ENCODE results near the gene SEC23A.
"Not testable (repeated sequence)": the region's sequence is repeated elsewhere in the genome, so short reads cannot be mapped to it uniquely, and the experiment has no call there.

The SEC23A gene

GRCh38 chr14:39090548-39091111 lies 12.4 kb downstream of the SEC23A start:
- DNase-seq: no peak

DNA sequence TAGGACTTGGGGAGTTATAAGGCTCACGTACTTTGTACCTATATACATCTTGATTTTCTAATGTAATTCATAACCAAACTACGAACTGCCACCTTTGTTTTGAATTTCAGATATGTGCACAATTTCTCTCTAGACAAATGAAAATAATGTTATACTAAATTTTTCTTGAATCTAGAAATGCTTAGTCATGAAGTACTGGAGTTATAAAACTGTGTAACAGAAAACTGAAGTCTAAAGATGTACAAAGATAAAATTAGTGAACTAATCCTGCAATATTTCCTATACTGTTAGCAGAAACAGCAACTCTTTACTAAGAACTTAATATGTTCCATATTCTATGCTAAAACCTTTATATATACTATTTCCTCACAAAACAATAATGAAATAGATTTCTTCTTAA lies 15.5 kb downstream of the SEC23A start:
- DNase-seq: no peak

DNA sequence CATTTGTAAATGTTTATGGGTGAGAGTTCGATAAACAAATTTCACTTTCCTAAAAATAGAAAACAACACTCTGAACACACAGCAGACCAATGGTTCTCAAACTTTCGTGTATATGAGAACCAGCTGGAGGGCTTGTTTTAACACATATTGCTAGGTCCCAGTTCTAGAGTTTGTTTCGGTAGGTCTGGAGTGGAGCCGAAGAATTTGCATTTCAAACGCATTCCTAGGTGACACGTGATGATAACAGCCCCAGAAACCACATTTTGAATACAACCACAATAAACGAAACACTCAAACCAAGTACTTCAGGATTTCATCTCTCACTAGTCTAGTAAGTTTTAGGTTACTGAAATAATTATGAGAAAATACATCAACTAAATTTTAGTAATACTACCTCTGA lies 17.1 kb downstream of the SEC23A start:
- DNase-seq: no peak

- DNase-seq: no peak
Measured at GRCh38 chr14:39083127-39083526, 19.9 kb downstream of the SEC23A start.

DNA sequence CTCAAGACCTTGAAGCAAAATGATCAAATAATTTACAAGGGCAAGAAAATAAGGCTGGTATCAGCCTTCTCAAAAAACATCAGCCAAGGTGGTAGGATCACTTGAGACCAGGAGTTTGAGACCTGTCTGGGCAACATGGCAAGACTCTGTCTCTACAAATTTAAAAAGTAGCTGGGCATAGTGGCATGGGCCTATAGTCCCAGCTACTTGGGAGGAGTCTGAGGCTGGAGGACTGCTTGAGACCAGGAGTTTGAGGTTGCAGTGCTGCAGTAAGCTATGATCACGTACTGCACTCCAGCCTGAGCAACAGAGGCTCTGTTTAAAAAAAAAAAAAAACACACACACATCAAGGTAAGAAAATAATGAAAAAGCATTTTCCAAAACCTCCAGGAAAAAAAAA lies 22.1 kb downstream of the SEC23A start:
- DNase-seq: no peak

DNA sequence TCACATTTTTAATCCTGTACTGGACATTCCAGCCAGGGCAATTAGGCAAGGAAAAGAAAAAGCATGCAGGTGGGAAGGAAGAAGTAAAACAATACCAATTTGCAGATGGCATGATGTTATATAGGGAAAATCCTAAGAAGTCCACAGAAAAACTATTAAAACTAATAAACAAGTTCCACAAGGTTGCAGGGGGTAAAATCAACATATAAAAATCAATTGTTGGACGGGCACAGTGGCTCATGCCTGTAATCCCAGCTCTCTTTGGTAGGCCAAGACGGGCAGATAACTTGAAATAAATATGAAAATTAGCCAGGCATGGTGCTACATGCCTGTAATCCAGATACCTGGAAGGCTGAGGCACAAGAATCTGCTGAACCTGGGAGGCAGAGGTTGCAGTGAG lies 31.9 kb downstream of the SEC23A start:
- DNase-seq: no peak

GRCh38 chr14:39069923-39070322 lies 33.1 kb downstream of the SEC23A start:
- DNase-seq: no peak

DNA sequence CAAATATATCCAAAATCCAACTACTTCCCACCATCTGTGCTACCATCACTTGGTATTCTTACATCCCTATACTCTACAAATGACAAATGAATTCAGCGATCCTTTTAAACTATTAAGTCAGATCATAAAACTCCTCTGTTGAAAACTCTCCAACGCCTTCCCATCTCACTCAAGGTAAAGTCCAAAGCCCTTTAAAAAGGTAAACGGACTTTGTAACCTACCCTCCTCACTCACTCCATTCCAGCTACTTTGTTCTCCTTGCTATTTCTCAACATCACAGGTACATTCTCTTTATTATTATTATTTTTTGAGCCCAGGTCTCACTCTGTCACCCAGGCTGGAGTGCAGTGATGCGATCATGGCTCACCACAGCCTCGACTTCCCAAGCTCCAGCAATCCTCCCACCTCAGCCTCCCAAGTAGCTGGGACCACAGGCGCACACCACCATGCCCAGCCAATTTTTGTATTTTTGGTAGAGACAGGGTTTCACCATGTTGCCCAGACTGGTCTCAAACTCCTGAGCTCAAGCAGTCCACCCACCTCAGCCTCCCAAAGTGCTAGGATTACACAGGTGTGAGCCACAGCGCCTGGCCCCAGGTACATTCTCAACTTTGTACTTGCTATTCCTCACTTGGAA lies 33.7 kb downstream of the SEC23A start:
- not testable (repeated sequence) for DNase-seq

DNA sequence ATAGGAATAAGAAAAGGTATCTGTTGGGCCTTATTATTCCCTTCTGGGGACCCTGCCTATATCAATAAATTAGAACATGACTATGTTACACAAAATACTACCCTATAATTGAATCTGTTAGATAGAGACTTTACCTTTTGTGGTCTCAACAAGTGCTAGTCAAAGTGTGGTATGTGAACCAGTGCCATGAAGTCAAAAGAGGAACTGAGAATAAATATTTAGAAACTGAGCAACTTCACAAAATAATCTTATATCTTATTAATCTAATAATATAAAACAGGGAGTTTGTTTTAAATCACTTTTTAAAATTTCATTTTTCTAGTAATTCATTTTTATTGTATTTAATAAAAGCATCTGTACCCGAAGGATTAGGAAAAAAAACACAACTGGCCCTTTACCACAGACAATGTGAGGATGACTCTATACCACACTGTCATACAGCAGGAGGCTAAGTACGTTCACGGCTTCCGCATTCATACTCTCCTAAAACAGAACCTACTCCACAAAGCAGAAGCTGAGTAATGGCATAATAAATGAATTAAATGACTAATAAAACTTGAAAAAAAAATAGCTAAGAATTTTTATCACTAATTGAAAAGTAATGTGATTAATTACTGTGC lies 42.1 kb downstream of the SEC23A start:
- no peak for DNase-seq

GRCh38 chr14:39055786-39056474 lies 47.1 kb downstream of the SEC23A start:
- DNase-seq: no peak

GRCh38 chr14:39052869-39053454 lies 50.1 kb downstream of the SEC23A start:
- not testable (repeated sequence) for DNase-seq

DNA sequence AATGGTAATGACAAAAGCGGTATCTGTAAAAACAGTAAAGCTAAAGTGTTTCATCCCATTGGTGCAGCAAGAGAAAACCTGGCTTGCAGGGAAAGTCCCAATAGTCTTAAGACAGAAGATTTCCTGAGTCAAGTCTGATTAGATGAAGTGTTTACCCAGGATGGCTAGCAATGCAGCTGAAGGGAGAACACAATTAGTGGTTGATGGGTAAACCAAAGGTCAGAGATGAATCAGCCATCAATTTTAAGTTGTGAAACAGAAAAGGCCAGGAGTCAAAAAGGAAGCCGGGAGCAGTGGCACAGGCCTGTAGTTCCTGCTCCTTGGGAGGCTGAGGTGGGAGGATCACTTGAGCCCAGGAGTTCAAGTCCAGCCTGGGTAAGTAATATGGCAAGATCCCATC lies 52.6 kb downstream of the SEC23A start:
- DNase-seq: no peak

DNA sequence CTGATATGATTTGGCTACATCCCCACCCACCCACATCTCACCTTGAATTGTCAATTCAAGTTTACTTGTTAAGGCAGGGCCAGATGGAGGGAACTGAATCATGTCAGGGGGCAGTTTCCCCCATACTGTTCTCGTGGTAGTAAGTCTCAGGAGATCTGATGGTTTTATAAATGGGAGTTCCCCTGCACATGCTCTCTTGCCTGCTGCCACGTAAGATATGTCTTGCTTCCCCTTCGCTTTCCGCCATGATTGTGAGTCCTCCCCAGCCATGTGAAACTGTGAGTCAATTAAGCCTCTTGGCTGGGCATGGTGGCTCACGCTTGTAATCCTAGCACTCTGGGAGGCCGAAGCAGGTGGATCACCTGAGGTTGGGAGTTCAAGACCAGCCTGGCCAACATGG lies 57.1 kb downstream of the SEC23A start:
- DNase-seq: not testable (repeated sequence)

DNA sequence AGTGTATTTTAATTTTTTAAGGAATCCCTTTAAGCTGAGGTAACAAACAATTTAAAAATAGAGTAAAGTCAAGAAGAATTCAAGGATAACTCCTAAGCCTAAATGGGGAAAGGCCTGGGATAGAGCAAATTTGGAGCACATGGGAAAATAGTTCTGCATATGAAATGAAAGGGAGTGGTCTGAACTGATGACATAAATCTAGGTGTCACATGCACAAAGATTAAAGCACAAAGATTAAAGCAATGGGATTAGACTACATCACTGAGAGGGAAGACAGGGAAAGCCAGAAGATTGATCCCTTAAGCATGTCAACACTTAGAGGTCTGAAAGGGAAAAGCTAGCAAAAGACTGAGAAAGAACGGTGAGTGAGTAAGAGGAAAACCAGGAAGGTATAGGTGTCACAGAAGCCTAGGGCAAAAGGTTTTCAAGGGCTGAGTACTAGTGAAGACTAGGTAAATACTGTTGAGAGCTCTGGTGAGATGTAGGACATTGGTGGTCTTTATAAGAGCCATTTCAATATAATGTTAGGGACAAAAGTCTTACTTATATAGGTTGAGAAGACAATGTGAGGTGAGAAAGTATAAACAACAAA lies 59.6 kb downstream of the SEC23A start:
- no peak for DNase-seq

GRCh38 chr14:39040529-39040928 lies 62.5 kb downstream of the SEC23A start:
- no peak for DNase-seq

DNA sequence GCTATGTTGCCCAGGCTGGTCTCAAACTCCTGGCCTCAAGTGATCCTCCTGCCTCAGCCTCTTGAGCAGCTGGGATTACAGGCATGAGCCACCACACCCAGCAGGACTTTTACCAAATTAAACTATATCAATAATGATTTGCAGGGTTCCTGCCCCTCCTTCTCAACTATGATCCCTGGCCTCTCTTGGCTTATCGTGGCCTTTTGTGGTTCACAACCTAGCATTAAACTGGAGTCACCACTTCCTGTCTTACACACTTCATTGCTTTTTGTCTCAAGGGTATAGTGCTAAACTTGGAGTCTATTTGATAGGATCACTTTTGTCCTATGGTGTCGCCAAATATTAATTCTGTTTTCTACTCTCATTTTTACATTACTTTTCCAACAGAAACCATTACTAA lies 64.5 kb downstream of the SEC23A start:
- no peak for DNase-seq

- DNase-seq: no peak
Measured at GRCh38 chr14:39036760-39037159, 66.3 kb downstream of the SEC23A start.

GRCh38 chr14:39035336-39035735 lies 67.7 kb downstream of the SEC23A start:
- no peak for DNase-seq

GRCh38 chr14:39034481-39035296 lies 68.3 kb downstream of the SEC23A start:
- DNase-seq: no peak

- no peak for DNase-seq
Measured at GRCh38 chr14:39033371-39033770, 69.7 kb downstream of the SEC23A start.

DNA sequence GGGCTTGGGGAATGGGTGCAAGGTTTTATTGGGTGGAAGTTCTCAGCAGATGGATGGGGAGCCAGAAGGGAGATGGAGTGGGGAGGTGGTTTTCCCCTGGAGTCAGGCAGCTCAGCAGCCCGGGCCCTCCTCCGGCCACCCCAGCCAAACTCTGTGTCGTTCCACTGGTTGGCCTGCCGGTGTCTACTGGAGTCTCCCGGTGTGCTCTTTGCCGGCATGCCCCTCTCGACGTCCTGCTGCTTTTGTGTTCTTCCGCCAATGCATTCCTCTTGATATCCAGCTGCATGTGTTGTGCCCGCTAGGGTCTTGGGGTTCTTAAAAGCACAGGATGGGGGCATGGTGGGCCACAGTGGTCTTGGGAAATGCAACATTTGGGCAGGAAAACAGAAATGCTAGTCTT lies 72.8 kb downstream of the SEC23A start:
- DNase-seq: no peak

GRCh38 chr14:39029789-39030188 lies 73.2 kb downstream of the SEC23A start:
- no peak for DNase-seq
